ENCODE data around the gene EXOC4.

Gene EXOC4

DNA sequence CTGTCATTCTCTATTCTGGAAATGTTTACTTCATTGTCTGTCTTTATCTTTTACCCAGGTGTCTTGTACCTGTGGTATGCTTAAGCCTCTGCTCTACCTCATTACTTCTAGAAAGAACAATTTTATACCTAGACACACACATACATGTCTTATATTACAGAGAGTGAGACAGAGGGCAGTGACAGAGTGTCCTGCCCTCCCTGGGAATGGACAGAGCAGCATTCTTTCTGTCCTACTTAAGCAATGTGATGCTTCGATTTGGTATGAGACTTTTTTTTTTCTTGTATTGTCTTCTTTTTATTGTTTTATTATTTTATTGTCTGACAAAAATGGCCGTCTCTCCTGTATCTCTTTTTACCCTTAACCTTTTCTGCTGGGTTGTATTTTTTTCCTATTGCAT, 286.1 kb downstream of the EXOC4 start:
- DNase-seq (ENCODE audit: low read depth), result no peak

DNA sequence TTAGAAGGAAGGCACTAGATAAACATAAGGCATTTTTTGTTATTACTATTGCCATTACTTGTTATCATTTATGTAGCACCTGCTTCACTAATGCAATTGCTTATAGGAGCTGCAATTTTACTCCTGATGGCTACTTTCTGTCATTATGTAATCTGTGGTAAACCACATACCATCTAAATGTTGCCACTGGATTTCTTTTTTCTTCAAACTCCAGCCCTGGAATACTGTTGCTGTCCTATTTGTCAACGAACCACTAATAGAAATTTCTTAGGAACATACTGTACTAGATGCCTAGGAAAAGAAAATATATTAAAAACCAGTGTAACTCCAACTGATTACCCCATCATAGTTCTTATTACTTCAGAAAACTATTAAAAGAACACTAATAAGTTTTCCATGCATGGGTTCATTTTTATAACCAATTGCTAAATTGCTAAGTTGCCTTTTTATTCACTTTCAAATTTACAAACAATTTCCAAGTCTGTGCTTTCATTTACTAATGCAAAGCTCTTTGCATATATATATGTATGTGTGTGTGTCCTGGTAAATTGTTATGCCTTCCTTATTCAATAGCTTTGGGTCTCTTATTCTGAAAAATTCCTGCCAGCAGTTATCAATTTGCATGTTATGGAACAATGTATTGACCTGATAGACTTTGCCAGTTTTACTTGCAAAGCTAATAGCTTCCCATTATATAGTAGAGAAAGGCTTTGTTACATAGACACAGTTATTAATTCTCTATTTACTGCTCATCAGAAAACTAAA, 287.4 kb downstream of the EXOC4 start:
- no peak for DNase-seq (ENCODE audit: low read depth)

DNA sequence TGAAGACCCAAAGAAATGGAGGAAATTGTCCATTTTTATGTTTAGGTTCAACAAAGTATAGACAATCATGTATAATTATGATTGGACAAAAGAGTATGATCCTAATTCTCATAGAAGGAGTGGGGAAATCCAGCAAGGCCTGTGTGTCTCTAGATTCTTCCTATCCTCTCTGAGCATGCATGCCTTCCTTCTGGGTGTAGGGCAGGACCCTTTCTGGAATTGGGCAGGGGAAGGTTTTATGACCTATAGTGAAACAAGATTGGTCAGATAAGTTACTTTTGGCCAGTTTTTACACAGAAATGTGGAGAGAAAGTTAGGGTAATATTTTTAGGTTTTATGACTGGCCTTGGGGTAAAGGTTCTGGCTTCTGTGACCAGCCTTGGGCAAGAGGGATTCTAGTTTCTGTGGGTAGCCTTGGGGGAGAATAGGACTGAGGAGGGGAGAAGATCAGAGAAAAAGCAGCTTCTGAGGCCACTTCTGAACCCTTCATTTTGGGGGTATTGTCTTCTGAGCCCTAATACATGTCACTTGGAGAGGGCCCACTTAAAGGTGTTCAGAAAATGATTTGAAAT, 289.4 kb downstream of the EXOC4 start:
- DNase-seq (ENCODE audit: low read depth), result no peak

DNA sequence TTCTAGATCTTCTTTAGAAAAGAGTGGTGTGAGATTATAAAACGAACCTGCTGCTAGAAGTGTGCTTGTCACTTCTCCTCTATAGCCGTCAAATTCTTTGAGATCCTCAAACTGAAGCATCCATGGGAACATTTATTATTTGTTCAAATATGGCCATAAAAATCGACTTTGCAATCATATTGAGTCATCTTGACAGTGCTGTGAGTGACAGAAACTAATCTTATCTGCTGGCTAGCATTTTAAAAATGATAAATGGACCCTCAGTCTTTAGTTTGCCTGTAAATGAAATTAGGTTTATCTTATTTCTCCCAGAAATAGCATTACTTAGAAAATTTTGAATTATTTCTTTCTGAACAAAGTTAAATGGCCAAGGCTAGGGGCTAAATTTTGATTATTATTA, 290.8 kb downstream of the EXOC4 start:
- no peak for DNase-seq (ENCODE audit: low read depth)

DNA sequence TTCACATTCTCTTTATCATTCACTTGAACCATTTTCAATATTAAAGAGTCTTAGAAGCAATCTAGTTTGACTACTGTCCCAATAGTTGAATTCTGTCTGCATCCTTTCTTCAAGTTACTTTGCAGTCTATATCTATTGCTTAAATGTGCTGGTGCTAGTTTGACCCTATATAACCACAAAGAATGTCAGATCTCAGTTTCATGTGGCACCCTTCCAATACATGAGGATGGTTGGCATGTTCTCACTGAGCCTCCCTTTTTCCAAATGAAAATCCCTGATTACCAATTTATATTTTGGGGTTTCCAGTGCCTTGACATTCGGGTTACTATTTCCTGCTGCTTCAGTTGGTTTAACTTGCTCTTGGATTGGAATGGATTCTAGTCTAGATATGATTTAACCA, 292.7 kb downstream of the EXOC4 start:
- DNase-seq (ENCODE audit: low read depth), result peak; percentile 28

DNA sequence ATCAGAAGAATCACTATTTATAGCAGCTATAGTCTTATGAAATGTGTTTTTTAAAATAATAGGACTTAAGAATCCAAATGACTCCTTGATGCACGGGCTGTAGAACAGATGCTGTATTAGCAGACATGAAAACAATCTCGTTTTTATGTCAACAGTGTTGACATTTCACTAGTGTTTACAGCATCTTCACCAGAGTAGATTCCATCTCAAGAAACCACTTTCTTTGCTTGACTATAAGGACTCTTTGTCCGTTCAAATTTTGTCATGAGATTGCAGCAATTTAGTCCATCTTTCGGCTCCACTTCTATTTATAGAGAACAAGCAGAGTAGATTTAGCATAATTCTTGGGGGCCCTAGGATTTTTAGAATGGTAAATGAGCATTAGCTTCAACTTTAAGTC, 295.1 kb downstream of the EXOC4 start:
- DNase-seq (ENCODE audit: low read depth), result no peak

DNA sequence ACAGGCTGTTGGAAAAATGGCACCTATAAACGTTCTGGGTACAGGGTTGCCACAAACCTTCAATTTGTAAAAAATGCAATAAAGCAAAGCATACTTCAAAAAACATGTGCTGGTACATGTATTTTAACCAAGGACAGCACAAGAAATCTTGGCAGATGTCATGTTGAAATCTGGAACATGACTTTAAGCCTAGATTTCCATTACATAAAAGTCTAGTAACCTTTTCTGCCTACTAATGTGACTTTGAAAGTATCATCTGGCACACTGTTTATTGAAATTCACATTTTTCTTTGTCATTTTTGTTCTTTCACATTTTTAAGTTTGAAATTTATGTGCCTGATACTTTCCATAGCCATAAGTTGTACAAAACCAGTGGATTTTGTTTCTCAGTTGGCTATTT, 296.8 kb downstream of the EXOC4 start:
- no peak for DNase-seq (ENCODE audit: low read depth)

DNA sequence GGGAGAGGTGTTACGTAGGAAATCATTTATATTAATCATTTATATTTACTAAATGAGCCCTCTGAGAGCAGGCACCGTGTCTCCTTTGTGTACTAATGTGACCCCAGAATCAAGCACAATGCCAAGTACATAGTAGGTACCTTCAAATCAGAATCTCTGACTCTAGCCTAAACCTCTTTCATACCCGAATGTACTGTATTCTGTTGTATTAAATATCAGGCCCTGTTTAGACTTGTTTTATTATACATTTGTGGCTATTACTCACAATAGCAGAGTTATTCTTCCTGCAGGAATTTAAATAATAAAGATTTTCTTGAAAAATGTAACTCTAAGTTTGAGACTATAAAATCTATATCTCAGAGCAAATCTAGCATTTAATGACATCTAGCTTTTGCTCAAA, 297.3 kb downstream of the EXOC4 start:
- no peak for DNase-seq (ENCODE audit: low read depth)

DNA sequence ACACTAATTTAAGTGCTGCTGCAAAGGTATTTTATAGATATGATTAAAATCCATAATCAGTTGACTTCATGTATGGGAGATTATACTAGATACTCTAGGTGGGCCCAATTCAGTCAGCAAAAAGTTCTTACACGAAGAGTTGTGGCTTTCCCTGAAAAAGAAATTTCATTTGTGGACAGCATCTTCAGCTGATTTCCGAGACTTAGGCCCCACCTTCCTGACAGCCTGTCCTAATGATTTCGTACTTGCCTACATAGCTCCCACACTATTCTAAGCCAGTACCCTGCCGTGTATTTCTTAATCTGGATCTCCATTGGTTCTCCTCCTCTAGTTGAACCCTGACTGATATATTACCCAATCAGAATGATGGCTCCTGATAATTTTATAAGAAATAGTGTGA, 297.9 kb downstream of the EXOC4 start:
- no peak for DNase-seq (ENCODE audit: low read depth)

DNA sequence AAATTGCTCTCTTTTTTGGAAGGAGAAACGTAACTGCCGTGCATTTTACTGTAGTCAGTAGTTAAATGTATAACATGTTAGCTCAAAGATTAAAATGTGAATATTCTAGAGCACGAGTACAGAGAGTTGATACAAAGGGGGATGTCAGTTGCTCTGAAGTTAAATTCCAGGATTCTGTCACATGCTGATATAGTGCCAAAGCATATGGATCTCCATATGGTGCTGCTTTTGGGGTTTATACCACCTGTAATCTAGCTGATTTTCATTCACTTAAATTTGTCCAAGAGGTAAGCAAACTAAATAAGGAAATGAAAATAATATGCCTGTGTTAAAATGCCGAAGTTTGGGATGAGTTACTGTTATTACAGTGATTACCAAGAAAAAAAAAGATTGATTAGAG, 298.6 kb downstream of the EXOC4 start:
- DNase-seq (ENCODE audit: low read depth), result no peak

DNA sequence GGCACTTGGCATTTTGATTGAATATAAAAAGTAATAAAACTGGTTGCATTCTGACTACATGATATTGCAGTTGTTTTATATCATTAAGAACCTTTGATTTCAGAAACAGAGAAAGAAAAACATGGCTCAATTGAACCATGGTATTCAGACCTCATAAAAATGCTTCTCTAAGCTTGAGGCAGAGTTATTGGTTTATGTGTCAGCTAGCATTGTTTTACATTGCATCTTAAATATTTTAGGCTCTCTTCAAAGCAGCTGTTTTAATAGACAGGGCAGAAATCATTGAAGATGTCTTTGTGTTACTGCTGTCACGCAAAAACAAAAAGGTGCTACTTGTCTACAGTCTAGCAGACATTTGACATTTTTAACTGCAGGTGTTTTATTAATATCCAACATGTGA, 299.2 kb downstream of the EXOC4 start:
- no peak for DNase-seq (ENCODE audit: low read depth)

DNA sequence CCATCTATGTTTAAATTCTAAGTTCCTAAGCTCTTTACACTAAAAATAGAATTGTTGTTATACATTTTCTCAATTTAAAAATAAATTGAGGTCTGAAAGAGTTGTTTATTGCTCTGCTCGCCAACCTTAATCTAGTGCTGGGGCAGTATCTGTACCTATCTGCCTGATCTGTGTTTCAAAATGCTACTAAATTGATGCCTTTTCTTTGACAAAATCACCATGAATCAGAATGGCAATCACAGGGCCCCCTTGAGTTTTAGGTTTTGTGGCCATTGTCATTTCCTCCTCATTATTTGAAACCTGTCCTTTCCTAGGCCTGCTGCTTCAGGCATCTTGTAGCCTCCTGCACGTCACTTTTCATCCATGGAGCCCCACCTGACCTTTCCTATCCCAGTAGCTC, 301.5 kb downstream of the EXOC4 start:
- DNase-seq (ENCODE audit: low read depth), result no peak

DNA sequence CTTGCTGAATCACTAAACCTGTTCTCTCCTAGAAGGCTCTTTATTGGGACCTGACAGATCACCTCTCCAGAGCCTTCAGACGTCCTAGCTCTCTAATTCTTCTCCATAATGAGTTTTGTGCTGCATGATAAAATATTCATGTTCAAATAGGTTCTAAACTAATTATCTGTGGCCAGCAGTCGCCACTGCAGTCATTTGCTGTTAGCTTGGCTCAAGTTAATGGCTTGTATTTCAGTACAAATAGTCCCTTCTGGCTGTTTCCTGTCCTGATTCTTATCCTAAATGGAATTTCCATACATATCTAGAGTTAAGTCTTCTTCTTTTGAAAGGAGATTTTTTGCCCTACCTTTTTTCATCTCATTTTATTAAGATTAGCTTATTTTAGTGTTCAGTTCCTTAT, 303.2 kb downstream of the EXOC4 start:
- DNase-seq (ENCODE audit: low read depth), result no peak

DNA sequence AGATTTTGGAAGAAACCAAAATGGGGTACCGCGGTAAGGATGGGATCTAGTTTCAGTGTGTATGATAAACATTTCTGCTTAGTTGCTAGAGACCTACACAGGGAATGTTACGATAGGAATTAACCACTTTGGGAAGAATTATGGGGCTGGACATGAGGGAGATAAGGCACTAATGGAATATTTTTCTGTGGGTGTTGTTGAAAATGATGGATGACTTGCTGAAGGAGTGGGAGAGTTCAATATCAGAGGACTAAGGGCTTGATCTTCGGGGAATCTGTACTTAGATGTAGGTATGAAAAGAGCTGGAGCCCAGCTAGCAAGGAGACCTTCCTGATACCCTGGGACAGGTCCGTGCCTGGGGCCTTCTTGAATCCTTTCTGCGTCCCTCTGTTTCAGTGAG, 303.7 kb downstream of the EXOC4 start:
- DNase-seq (ENCODE audit: low read depth), result no peak

DNA sequence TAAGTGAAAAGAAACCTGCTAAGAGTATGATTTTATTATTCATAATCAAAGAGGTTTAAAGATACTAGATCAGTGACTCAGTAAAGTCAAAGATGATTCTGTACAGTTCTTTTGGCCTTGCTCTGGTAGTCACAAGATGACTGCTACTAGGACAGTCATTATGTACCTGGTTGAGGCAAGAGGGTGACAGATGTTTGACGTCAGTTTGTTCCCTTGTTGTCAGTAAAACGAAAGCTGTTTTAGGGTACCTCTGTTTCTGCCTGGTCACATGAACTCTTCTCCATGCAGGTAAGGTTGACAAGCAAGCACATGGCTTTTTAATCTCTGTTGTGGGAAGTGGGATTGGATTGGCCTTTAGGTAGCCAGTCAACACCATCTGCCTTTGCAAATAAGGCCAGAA, 308.0 kb downstream of the EXOC4 start:
- no peak for DNase-seq (ENCODE audit: low read depth)

DNA sequence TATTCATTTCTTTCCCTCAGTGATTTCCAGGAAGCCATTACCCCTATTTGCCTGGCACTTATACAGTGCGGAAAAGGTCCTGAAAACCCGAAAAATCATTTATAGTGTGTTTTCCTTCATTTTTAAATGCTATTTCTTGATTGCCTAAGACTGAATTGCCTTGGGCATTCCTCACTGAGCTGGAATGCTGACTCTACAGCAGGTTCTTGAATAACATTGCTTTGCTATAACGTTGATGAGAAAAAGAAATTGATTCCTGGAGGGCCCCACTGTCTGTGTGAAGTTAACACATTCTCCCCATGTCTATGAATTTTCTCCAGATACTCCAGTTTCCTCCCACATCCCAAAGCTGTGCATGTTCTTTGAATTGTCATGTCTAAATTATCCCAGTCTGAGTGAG, 308.5 kb downstream of the EXOC4 start:
- DNase-seq (ENCODE audit: low read depth), result no peak

DNA sequence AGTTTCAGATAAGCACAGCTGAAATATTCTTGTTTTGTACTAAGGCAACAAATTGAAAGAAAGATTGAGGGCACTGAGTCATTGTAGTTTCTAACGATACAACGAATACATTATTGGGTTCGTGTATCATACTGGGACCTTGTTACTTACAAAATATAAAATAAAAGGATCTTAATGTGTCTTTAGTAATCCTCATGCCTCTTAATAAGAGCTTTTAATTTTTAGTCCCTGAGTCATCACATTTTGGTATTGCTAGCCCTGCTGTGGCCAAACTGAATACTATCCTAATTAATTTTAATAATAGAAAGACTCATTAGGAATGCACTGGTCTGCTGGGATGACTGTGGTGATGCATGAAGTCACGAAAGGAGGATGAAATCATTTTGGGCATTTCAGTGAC, 309.7 kb downstream of the EXOC4 start:
- DNase-seq (ENCODE audit: low read depth), result peak; percentile 13

DNA sequence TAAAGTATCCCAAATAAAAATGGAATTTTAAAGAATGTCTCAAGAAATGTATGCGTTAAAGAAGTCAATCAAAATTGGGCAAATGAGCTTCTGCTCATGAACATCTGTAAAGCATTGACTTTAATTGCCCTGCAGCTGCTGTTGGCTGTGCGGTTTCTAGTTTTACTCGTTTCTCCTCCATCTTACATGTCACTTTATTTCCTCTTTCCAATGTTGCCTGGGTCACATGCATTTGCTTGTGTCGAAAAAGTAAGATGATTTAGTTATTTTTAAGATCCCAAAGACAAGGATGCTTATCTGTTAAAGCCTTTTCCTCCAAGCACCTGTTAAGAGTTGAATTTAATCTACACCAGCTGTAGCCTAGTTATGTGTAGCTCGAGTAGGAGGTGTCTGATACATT, 310.4 kb downstream of the EXOC4 start:
- DNase-seq (ENCODE audit: low read depth), result no peak

DNA sequence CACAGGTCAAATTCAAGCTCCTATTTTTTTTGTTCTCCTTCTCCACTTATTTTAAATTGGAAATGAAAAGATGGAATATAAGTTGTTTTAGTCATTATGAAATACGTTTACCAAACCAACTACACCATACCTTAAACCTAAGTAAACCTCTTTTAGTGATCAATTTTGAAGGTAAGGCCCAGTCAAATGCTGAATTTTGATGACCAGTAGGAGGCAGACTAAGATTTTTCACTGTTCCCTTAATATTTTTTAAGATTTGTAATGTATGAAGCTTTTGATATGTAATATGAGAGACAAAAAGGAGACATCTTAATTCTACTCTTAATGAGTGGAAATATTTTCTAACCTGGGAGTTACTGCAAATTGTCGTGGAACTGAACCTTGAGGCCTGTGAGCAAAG, 311.6 kb downstream of the EXOC4 start:
- DNase-seq (ENCODE audit: low read depth), result peak; percentile 7

DNA sequence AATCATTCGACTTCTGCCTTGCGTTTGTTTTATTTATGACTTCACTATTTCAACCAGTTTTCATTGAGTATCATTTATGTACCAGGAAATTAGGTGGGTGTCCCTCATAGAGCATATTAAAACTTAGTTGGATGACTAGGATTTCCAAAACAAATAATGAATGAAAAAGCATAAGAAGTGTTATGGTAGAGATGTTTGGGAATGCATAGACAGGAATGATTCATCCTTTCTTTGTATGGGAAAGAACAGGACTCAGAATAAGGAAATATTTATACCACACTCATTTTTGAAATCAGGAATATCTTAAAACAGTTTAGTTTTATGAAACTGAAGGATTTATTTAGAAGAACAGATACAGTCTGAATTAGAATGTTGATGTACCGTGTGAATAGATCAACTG, 315.7 kb downstream of the EXOC4 start:
- no peak for DNase-seq (ENCODE audit: low read depth)

DNA sequence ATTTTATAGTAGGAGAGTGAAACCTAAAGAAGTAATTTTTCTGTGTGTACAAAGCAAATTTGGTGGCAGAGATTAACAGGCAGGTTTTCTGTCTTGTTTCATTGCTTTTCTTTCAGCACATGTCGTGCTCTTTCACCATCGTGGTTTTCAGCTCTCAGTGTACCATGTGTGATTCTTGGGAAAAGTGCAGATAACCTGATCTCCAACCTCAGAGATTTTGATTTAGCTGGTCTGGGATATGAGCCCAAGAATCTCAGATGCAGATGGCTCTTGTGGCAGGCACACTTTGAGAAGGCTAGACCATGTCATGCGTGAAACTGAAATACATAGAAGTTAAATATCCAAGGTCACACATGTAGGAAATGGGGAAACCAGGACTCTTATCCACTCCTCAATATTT, 317.4 kb downstream of the EXOC4 start:
- no peak for DNase-seq (ENCODE audit: low read depth)

DNA sequence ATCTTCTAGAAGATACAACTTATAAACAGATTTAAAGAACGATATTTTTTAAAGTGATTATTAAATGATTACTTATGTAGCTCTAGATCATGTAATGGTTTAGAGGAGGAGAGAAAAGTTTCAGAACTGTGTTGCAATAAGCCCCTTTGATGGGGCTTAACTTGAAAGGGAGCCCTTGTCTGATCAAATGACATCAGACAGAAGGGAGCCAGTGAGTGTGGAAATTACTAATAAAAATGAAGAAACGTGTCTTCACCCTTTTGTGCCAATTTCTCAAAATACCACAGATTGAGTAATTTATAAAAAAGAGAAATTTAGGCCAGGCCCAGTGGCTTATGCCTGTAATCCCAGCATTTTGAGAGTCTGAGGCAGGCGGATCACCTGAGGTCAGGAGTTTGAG, 318.2 kb downstream of the EXOC4 start:
- DNase-seq (ENCODE audit: low read depth), result no peak

DNA sequence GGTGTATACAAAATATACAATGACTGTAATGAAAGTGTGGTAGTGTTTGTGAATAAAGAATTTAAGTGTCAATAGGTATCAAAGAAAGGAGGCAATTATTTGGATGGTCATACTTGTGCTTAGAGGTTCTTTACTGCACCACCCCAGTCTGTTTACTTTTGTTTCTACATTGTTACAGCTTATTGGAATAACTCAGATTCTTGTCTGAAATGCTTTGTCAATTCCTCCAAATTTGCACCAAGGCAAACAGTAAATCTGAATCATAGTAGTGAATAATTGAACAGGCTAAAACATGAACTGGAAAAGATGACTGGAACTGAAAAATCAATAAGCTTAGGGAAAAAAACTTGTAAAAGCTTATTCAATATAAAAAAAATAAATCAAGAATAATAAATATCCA, 319.2 kb downstream of the EXOC4 start:
- DNase-seq (ENCODE audit: low read depth), result no peak

DNA sequence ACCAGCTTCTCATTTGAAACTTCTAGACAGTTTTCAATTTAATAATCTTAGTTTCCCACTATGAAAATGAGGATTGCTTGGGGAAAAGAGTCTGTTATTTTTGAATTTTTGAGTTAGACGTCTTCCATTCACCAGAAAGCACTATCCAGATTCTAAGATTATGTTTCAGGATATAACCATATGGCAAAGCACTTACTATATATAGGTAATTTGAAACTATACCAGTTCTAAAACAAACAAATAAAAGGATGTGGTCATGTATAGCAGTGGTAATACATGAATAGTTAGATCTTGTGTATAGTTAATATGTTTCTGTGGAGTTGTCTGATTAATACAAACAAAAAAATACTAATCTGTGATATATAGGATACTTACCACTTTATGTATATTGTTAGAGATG, 320.0 kb downstream of the EXOC4 start:
- no peak for DNase-seq (ENCODE audit: low read depth)
